GM19193 (cell line): ENCODE results near the gene ANAPC2.
A peak's percentile ranks its signal among the peaks of the same experiment; 100 is the strongest.

Experiments used
- POLR2A ChIP-seq: IDR thresholded peaks from 4 replicates; pipeline ENCODE4 v1.6.1; 2011; ENCODE audit not compliant: insufficient read depth, insufficient read length; ENCODE audit errors: extremely low read depth

The ANAPC2 gene

DNA sequence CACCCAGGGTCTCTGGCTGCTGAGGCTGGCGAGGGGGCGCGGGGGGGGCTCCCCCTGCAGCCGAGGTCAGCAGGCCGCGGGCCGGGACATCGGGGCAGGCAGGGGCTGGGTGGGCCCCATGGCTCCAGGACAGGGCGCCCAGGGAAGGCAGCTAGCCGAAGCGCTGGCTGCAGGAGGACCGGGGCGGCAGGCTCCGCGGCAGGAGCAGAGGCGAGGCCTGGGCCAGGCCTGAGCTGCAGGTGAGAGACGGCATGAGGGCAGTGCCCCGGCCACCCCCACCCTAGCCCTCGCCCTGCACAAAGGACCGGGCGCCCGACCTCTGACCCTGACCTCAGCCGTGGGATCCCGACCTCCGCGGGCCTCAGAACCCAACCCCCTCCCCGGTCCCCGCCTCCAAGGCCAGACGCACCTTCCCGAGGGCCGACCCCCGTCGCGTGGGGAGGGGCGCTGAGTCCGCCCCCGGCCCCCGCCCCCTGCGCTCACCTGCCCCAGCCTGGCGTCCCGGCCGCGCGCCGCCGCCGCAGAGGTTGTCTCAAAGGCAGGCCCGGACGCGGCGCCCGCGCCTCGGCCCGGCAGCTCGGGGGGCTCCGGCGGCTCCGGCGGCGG, 33.2 kb upstream of the ANAPC2 start:
- TF ChIP-seq POLR2A, result no peak

DNA sequence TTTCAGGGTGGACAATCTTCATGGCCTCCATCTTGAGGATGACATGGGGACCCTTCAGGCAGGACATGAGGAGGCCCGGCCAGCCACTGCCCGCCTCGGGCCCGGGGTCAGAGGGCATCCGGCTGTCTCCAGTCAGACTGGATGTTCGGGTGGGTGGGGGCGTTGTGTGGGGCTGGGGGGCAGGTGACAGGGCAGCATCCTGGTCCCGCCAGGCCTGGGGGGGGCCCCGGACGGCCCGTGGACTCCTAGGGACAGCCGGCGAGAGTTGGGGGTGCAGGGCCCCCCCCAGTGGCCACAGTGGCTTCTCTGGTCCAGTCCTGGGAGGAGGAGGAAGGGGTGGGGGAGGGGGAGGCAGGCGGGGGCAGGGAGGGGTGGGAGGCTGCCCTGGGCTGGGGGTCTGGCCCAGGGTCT, 32.7 kb upstream of the ANAPC2 start:
- no peak for TF ChIP-seq POLR2A

DNA sequence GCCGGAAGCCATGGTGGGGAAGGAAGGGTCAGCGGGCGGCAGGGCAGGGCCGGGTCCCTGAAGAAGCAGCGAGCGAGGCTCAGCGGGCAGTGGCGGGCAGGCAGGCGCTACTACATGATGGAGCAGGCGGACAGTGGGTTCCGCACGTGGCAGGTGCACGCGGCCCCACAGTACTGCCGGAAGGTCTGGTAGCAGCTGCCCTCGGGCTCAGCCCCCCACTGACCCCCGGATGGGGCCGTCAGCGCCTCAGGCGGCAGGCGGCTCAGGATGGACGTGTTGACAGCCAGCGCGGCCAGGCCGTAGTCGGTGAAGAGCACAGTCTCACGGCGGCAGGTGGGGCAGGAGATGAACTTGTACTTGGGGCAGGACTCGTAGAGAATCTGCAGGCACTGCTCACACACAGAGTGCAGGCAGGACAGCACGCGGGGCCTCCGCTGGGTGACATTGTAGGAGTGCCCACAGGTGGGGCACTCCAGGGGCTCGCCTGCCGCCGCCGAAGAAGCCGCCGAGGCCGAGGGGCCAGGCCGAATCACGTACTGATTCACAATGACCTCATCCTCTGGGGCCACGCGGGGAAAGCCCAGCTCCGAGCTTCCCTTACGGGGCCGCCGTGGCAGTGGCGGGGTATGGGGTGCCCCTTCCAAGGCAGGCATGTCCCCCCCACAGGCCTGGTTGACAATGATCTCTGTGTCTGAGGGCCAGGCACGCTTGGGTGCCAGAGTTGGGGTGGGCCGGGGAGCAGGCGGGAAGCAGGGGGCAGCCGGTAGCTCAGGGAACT, 32.1 kb upstream of the ANAPC2 start:
- TF ChIP-seq POLR2A, result no peak

DNA sequence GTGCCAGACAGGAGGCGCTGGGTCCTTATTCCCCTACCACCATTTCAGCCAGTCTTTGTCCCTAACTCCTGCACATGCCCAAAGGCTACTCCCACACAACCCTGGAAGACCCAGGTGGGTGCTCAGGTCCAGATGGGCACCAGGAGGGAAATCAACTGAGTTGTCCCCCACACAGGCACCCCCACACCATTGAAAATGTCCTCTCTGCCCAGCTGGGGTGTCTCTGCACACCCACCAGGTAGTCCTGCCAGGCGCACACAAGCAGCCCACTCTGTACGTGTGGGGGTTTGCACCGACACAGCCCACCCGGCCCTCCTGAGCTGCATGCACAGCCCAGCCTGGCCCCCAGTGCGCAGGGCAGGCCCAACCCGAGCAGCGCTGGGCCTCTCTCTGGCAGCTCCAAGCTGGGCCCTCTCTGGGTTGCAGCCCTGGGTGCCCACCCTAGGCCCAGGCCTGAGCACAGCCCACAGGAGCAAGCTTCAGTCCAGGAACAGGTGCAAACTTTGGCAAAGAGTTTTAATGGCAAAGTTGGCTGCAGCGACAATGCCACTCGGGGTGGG, 31.5 kb upstream of the ANAPC2 start:
- TF ChIP-seq POLR2A, result no peak

DNA sequence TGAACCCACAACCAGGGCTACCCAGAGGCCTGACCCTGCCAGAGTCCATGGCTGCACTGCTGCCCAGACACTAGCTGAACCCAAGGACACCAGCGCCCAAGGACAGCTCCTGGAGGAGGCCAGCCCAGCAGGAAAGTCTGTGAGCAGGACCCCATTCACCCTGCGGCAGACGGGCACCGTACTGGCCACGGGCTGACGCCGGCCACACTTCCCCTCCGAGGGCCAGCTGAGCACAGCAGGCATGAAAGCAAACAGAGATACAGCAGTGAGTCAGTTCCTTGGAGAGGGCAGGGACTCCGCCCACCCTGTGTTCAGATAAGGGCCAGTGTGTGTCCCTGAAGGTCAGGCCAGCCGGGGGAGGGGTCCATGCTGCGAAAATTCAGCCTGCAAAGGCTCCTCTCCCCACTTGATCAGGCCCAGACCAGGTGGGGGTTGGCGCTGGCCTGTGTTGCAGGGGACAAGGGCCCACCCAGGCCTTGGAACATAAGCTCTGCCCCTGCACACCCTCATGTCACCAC, 30.5 kb upstream of the ANAPC2 start:
- TF ChIP-seq POLR2A, result no peak

DNA sequence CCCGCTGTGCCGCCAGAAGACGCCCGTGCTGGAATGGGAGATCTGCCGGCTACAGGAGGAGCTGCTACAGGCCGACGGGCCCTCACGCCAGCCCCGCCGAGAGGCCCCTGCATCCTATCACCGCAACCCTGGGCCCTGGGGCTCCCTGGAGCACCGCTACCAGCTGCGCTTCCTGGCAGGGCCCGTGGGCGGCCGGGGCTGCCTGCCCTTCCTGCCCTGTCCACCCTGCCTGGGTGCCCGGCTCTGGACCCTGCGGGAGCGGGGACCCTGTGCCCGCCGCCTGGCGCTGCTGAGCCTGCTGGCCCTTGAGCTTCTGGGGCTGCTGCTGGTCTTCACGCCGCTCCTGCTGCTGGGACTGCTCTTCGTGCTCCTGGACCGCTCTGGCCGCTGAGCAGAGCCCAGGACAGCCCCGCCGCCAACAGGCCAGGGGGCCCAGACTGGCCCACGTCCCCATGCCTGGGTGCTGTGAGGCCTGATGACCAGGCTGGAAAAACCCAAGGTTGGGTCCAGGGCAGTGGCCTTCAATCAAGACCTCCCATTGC, 29.9 kb upstream of the ANAPC2 start:
- TF ChIP-seq POLR2A, result no peak

DNA sequence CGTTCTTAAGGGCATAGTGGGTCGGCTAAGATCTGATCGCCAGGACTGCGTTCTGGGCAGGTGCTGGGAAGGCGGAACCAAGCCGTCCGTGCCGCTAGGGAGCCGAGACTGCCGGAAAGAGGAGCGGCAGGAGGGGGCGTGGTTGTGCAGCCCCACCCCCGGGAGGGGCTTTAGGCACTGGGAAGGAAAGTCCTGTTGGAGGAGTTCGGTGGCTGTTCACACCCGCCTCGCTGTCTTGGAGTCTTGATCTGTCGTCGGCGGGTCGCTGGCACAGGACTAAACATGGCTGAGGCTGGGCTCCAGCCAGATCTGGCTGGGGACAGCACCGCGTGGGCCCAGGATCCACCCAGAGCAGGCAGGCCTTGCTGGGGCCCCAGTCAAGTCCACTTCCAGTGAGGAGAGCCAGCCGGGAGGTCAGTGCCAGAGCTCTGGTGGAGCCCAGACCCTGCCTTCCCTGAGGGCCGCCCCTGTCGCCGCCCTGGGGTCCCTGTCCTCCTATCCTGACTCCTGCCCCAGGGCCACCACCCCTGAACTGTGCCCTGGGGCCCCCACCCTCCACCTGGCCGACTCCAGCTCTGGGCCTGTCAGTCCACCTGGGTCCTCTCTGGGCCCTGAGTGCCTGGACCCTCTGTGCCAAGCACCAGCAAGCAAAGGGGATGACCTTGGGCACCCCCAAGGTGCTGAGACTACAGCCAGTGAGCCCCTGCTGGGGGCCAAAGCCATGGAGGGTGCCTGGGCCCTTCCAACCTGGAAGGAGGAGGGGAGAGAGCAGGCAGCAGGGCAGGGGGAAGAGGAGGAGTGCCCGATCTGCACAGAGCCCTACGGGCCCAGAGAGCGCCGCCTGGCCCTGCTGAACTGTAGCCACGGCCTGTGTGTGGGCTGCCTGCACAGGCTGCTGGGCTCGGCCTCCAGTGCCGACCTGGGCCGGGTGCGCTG, 29.2 kb upstream of the ANAPC2 start:
- peak; percentile 5 for TF ChIP-seq POLR2A

DNA sequence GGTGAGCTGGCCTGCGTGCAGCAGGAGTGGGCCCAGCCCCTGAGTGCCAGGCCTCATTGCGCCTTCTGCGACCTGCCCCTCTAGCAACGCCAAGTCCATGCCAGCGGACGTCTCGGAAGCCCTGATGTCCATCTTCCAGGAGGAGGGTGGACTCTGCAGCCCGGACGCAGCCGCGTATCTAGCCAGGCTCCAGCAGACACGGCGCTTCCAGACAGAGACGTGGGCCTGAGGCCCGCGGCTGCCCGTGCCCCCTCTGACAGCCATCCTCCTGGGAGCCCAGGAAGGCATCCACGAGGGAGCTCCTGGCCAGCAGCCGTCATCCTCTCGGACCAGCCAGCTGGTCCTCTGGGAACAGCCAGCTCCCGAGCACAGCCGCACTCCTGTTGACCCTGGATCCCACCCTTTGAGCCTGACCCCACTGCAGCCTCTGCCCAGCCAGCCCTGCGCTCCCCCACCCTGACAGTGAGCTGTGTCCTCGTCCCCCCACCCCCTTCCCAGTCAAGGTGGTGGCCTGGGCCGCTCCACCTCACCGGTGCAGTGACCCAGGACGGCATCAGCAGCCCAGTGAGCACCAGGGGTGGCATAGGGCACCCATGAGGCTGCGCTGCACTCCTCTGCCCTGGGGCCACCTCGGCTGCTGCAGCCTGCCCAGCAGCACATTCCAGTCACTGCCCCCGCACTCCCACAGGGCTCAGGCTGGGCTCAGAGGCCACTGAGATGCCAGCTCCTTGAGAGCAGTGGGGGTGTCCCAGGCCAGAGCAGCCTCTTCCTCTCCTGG, 28.0 kb upstream of the ANAPC2 start:
- TF ChIP-seq POLR2A, result no peak

DNA sequence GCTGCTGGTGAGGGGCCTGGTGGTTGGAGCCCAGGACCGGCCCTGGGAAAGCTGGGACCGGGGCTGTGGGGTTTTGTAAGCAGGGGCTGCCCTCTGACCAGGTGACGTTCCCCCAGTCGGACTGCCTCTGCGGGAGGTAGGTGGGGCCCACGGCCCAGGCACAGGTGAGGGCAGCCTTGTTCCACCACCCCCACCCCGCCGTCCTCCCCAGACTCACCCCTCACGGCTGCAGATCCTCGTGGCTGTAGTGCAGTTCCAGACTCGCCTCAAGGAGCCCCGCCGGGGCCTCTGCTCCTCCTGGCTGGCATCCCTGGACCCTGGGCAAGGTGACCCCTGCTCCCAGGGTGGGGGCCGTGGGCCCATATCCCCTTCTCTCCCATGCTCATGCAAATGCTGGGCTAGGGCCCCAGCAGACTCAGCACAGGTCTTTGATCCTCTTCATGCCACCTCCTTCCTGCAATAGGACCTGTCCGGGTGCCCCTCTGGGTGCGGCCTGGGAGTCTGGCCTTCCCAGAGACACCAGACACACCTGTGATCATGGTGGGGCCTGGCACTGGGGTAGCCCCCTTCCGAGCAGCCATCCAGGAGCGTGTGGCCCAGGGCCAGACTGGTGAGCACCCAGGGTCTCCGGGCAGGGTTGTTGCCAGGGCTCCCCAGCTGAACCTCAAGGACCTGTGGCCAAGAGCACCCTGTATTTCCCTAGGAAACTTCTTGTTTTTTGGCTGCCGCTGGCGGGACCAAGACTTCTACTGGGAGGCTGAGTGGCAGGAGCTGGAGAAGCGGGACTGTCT, 27.0 kb upstream of the ANAPC2 start:
- no peak for TF ChIP-seq POLR2A

DNA sequence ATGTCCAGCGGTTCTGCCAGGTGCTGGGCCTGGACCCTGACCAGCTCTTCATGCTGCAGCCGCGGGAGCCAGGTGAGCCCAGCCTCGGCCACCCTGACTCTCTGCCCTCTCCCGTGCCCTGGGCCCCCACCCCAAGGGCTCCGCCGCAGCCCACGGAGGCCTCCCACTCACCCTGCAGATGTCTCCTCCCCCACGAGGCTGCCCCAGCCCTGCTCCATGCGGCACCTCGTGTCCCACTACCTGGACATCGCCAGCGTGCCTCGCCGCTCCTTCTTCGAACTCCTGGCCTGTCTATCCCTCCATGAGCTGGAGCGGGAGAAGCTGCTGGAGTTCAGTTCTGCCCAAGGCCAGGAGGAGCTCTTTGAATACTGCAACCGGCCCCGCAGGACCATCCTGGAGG, 26.3 kb upstream of the ANAPC2 start:
- no peak for TF ChIP-seq POLR2A

DNA sequence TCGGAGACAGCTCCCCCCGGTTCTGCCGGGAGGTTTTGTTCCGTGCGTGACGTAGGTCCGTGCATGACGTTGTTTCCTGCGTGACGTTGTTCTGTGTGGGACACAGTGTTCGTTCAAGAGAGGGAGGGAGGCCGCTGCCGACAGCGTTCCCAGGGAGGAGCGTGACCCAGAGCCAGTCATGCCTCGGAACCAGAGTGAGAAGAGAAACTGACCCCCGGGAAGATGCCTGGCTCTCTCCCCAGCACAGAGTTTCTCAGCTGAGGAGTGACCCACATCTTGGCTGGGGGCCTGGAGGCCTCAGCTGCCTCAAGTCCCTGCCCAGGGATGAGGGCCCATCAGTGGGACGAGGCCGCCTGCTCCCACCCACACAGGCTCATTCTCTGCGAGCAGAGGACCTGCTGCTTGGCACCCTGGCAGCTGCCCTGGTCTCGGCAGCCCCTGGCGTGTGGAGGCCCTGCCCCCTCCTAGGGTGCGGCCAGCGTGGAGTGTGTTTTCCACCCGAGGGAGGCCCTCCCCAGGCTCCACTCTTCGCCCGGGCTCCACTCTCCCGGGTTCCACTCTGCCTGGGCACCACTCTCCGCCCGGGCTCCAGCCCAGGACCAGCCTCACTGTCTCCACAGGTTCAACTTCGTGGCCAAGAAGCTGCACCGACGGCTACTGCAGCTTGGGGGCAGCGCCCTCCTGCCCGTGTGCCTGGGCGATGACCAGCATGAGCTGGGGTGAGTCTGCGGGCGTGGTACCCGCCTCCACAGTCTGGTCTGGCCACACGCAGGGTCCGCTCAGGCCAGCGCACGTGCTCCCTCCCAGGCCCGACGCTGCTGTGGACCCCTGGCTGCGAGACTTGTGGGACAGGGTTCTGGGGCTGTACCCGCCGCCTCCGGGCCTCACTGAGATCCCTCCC, 25.1 kb upstream of the ANAPC2 start:
- no peak for TF ChIP-seq POLR2A

DNA sequence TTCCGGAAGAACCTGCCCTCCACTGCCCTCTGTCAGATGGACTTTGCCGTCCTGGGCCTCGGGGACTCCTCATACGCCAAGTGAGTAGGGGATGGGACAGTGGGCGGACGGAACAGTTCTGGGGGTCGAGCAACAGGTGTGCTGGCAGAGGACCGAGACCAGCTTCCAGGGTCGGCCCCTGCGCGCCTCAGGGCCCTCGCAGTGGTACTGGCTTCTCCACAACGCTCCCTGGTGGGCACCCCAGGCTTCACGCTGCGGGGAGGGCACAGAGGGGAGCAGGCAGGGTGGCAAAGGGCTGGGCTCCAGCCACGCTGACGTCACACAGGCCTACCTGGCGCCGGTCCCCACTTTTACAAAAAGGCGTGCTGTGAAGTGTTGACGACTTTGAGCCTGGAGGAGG, 24.2 kb upstream of the ANAPC2 start:
- TF ChIP-seq POLR2A, result no peak
